ENCODE measurements around the gene NPTXR. TPM values are rescaled to one million over a fixed set of nuclear protein-coding genes. Genes with fewer than 3 reads are reported as not detected.

Gene NPTXR
- total RNA-seq, 2 experiments from 2014 or later = 3.3 to 3.6 TPM

DNA sequence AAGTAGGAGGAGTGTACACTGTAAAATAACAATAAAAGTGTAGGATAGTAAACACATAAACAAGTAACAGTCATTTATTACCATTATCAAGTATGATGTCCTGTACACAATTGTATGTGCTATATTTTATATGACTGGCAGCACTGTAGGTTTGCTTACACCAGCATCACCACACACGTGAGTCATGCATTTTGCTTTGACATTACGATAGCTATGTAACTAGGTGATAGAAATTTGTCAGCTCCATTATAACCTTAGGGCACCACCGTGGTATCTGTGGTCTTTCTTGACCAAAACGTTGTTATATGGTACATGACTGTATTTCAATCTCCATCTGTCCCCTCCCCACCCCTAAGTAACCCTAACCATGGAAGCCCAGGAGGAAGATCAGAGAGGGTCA is 51.0 kb downstream of the NPTXR start:
- POLR2A ChIA-PET = no interaction called here
- CTCF ChIA-PET = interaction anchor here (1.5 to 2.1 kb wide), 2 partner anchors 24 to 190 kb away, joined by 3 to 8 read pairs; partner anchors contain the start of gene APOBEC3B

DNA sequence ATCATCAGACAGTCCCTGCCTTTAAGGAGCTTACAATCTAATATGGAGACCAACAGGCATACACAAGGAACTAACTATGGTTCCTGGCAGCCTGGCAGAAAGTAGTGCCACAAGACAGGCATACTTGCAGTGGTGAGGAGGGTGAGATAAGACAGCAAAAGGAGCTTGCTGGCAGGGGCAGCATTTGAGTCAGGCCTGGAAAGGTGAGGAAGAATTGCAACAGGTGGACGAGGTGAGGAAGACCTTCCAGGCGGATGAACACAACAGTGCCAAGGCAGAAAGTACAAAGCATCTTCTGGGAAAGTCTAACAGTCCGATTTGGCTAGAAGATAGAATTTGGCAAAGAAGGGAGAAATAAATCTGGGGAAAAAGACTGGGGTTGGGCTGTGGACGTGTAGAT is 54.2 kb downstream of the NPTXR start:
- POLR2A ChIA-PET = no interaction called here
- CTCF ChIA-PET = no interaction called here

DNA sequence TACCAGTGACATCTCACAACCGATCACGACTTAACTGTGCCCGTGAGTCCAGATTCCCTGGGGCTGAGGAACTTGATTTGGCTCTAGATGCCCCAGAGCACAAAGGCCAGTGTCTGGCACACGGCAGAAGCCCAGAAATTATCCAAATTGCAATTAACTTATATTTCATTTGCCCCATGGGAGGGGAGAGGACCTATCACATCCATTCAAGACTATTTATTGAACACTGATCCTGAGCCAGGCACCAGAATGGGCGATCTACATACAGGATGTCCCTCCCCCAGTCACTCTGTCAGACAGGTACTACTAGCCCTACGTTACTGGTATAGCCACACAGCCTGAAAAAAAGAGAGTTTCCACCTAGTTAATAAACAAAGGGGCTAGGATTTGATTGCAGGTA is 55.0 kb downstream of the NPTXR start:
- POLR2A ChIA-PET = no interaction called here
- CTCF ChIA-PET = no interaction called here

DNA sequence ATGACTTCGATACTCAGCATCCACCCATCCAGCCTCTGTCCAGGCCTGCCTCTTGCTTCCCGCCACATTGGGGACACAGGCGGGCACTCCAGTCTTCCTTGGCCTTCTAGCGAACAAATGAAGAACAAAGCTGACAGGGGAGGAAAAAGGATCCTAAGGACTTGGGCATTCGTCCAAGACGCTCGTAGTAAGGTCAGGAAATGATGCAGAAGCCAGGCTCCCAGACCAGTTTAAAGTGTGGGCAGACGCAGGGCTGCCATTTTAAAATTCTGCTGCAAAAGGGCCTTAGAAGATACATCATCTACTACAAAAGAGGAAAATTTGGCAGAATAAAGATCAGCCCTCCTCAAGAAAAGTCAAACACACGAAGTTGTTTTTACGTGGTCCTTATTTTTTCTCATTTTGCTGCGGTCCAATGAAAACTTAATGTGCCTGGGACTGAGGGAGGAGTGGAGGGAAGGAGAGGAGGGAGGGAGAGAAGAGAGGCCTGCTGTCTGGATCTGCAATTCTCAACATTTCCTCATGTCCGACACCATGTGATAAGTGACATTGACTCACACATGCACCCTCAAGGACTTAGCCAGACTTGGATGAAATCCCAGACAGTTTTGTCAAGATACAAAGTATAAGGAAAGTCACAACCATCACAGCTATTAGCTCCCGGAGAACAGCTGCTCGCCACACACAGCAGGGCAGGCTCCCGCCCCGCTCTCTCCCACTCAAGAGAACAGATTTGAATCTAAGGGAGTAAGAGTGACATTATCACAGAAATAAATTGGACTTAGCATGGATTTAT is 55.6 kb downstream of the NPTXR start:
- POLR2A ChIA-PET = no interaction called here
- CTCF ChIA-PET = no interaction called here

DNA sequence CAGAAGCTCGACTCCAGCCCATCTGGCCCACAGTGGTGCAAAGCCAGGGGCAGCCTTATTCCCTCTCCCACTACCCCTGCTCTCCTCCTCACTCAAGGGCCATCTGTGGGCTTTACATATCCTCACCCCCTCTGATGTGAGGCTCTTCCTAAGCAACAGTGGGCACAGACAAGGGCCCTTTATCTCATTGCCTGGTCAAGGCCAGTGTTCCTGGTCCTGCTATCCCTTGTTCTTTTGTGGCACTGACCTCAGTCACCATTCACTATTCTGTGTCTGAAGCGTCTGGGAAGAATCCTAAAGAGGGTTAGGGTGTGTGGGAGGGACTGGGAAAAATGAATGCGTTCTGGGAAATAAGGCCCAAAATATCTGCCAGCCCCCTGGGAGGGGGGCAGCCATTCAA is 57.2 kb downstream of the NPTXR start:
- POLR2A ChIA-PET = no interaction called here

DNA sequence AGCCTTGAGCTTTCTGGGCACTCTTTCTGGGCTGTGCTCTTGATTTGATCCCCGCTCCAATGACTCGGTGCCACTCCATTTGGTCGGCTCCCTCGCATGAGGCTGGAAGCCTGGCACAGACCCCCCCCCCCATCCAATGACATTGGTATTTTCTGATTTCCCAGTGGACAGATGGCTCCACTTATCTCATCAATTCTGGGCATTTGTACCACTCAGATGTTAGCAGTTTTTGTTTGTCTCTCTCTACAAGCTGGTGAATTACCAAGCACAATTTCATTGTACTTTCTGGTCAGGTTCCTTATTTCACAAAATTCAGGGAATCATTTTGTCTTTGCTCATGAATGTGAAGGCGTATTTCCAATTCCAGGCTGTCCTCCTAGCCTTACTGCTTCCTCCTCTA is 59.0 kb downstream of the NPTXR start:
- ChIA-PET POLR2A (interaction anchor here (0.7 kb wide), 1 partner anchor 21 kb away, joined by 4 read pairs; no protein-coding TSS in a partner anchor), CTCF (no interaction called here)

More for the DNA sequence above, 57.2 kb downstream of the NPTXR start:
- CTCF ChIA-PET = no interaction called here

DNA sequence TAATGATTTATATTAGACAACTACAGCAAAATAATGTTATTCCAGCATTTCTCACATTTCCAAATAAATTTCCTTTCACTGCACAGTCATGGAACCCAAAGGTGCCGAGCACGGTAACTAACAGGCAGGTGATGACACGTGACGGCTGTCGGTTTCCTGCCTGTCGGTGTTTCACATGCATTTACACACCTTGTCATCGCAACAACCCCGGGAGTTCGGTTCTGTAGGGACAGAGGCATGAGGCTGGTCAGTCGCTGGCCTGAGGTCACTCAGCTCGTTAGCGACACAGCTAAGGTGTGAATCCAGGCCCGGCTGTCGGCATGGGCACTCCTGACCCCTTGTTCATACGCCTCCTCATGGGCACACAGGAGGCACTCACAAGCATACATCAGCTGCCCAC is 59.8 kb downstream of the NPTXR start:
- CTCF ChIA-PET = interaction anchor here (0.6 kb wide), 1 partner anchor 144 kb away, joined by 4 read pairs; no protein-coding TSS in a partner anchor
- POLR2A ChIA-PET = interaction anchor here (0.7 kb wide), 1 partner anchor 20 kb away, joined by 4 read pairs; no protein-coding TSS in a partner anchor

DNA sequence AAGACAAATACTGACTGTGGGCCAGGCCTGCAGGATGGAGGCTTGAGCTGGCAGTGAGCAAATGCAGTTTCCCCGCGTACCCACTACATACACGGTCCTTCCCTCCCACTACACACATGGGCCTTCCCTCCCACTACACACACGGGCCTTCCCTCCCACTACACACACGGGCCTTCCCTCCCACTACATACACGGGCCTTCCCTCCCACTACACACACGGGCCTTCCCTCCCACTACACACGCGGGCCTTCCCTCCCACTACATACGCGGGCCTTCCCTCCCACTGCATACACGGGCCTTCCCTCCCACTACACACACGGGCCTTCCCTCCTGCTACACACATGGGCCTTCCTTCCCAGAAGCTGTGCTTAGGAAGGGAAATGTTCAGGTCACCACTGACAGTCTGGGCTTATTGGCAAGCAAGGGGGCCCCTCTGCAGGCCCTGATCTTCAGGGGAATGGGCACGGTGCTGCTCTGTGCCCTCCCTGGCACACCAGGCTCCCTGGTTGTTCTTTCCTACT is 60.7 kb downstream of the NPTXR start:
- CTCF ChIA-PET = interaction anchor here (0.8 kb wide), 1 partner anchor 102 kb away, joined by 3 read pairs; no protein-coding TSS in a partner anchor
- POLR2A ChIA-PET = no interaction called here

DNA sequence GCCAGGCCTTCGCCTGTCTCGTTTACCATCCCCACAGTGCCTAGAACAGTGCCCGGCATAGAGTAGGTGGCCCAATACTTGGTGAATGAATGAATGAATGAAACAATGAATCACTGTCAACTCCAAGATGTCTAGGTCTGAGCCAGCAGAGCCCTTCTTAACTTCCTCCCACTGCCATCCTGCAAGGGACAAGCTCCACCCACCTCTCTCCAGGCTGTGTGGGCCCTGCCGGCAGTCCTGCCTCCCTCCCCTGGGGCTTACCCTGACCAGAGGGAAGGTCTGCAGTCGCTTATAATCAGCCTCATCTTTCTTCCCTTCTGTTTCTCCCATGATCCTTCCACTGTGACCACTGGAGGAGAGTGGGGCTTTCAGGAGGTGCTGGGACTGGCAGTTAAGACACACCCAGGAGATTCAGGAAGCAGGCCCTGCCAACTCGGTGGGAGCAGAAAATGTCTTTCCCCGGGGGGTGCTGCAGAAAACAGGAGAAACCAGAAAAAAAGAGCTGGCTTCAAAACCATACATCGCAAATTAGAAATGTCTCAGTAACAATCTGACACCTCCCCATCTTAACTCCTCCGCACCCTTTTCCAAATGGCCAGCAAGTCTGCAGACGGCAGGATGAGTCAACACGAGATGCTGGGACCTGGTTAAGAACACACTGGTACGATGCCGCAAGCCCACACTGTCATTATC is 61.3 kb downstream of the NPTXR start:
- ChIA-PET POLR2A (no interaction called here), CTCF (no interaction called here)

DNA sequence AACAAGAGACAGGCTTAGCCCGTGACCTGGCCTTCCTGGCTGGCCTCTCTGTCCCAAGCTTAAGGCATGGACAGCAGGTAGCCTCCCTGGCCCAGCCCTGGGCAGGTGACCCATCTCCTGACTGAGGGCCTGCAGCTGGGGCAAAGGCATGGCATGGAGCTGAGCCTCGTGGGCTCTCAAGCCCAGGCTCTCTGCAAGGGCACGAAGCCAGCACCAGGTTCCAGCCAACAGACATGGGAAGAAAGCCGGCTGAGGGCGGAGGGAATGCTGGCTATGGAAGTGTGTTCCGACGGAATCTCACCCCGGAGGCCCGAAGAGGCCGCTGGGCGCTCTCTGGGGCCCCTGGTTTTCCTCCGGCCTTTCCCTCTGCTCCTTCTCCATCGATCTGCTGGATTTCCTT is 62.8 kb downstream of the NPTXR start:
- CTCF ChIA-PET = no interaction called here
- POLR2A ChIA-PET = no interaction called here

DNA sequence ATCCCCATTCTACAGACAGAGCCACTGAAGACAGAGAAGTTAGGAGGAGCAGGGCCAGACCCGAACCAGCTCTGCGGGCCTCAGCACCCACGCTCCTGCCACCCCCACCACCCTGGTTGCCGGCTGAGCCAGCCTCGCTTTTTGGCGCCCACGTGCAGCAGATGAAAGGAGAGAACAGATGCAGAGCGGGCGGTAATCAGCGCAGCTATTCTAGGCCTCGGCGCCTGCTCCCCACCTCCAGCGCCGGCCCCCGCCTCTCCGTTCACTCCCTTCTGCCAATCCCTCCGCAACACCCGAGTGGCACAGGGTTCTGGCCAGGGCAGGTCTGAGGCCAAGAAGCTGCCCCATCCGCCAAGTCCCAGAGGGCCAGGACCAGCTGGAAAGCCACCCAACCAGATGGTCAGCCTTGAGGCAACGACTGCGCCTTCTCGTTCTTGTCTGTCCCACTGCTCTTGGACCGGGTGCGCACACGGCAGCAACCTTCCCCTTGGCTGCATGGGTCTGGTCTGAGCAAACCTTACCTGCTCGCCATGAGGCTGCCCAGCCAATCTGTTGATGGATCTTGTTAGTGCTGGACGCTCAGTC is 66.6 kb downstream of the NPTXR start:
- ChIA-PET POLR2A (no interaction called here), CTCF (interaction anchor here (0.5 to 1.0 kb wide), 2 partner anchors 9 to 576 kb away, joined by 3 to 4 read pairs; no protein-coding TSS in a partner anchor)

DNA sequence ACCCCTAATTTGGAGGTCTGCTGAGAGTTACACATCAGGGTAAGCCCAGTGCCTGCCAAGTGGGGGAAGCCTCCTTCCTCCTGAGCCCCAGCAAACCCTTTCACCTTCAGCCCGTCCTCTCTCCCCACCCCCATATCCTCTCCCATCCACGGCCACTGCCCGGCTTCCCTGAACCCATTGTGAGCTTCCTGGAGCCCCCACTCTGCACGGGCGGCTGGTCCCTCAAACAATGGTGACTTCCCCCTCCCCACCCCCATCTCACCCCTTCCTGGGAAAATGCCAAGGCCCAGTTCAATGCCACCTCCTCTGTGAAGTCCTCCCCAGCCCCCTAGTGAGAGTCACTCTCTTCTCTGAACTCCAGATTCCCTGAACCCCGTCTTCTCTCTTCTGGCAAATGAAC is 67.7 kb downstream of the NPTXR start:
- POLR2A ChIA-PET = no interaction called here
- CTCF ChIA-PET = no interaction called here

DNA sequence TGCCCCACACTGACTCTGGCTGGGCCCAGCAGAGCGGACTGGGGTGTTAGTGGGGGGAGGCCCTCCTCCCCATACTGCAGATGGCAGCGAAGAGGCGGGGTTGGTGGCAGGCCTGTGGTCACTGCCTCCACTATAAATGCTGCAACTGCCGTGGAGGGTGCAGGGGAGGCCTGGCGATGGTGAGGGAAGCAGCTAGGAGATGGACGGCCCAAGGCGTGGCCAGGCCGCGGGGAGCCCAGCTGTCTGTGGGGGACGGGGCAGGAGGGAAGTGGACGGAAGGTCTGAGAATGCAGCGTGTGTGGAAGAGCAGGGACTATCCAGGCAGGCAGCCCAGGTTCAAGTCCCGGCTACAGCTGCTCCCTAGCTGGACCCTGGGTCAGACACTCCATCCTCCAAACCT is 68.2 kb downstream of the NPTXR start:
- POLR2A ChIA-PET = no interaction called here
- CTCF ChIA-PET = no interaction called here

DNA sequence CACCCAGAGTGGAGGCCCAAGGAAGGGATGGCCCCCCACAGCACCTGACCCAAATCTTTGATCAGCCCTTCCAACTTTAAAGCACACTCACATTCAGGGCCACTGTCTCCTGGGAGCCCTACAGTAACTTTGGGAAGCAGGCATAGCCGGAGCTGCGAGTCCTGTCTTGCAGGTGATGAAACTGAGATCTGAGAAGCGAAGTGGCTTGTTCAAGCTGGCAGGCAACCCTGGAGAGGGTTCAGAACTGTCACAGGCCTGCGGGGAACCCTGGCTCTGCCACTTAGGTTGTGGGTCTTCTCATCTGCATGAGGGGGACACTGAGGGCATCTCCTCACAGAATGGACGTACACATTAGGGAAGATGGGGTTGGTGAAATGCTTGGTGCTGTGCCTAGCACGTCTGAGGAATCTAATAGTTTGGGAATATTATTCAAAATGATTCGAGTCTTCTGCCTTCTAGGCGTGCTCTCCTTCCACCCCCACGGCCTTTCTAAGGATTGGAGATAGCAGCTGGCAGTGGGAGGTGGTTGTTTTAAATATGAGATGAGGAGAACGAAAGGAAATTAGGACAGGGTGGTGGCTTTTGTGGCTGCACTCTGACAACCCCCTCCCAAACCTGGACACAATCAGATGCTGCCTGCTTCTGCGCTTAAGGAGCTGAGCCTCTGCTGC is 69.2 kb downstream of the NPTXR start:
- ChIA-PET CTCF (no interaction called here), POLR2A (no interaction called here)

DNA sequence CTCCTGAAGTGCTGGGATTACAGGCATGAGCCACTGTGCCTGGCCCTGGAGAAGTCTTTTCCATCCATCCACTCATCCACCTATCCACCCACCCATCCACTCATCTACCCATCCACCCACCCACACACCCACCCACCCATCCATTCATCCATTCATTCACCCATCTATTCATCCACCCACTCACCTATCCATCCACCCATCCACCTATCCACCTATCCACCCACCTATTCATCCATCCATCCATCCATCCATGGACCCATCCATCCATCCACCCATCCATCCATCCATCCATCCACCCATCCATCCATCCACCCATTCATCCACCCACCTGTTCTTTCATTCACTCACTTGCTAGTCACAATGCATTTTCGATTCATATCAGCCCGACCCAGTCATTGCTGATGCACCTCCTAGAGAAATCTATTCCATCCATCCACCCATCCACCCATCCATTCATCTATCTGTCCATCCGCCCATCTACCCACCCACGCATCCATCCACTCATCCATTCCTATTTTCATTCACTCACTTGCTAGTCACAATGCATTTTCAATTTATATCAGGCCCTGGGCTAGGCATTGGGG is 70.4 kb downstream of the NPTXR start:
- ChIA-PET POLR2A (no interaction called here), CTCF (no interaction called here)

DNA sequence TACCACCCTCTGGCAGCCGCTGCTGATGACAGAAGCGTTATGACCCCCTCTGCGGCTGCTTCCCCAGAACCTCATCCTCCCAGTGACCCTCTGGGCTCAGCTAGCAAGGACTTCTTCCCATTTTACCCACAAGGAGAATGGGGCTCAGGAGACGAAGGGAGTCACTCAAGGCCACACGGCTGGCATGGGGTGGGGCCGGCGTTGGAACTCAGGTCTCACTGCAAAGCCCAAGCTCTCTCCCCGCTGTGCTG is 71.3 kb downstream of the NPTXR start:
- CTCF ChIA-PET = interaction anchor here (0.8 kb wide), 1 partner anchor 14 kb away, joined by 3 read pairs; no protein-coding TSS in a partner anchor
- POLR2A ChIA-PET = no interaction called here

DNA sequence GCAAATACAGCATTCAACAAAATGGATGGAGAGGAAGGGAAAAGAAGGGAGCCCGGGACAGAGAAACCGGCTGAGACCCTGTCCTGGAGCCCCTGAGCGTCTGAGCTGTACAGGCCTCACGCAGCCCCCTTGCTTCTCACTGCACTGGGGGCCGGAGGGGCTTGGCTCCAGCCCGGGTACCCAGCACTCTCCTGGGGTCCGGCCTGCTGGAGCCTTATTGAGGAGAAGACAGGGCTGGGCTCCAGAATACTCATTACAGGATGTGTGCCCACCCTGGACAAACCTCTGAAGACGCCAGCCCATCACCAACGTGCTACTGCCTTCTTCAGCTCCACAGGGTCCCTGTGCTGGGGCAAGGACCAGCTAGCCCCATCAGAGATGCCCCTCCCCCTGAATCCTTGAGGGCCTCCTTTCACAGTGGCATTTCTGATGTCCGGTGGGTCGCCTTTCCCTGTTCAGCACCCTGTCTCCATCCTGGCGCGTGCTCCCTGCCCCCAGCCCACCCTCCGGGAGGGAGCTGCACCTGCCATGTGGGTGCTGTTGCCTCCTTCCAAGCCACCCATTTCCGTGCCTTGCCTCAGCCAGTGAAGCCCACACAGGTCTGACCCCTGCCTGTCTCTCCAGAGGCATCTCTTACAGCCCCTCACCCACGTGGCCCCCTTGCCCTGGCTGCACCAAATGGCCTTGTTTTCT is 73.4 kb downstream of the NPTXR start:
- POLR2A ChIA-PET = no interaction called here

More for the DNA sequence above, 73.4 kb downstream of the NPTXR start:
- CTCF ChIA-PET = interaction anchor here (0.6 to 2.8 kb wide), 2 partner anchors 12 to 544 kb away, joined by 4 to 11 read pairs; no protein-coding TSS in a partner anchor
